ENCODE data around the gene MSLN. TPM values are rescaled to one million over a fixed set of nuclear protein-coding genes. Genes with fewer than 3 reads are reported as not detected.
A peak's percentile ranks its signal among the peaks of the same experiment; 100 is the strongest.

The MSLN gene
- total RNA-seq, 1 experiment from 2014 or later, result not detected

DNA sequence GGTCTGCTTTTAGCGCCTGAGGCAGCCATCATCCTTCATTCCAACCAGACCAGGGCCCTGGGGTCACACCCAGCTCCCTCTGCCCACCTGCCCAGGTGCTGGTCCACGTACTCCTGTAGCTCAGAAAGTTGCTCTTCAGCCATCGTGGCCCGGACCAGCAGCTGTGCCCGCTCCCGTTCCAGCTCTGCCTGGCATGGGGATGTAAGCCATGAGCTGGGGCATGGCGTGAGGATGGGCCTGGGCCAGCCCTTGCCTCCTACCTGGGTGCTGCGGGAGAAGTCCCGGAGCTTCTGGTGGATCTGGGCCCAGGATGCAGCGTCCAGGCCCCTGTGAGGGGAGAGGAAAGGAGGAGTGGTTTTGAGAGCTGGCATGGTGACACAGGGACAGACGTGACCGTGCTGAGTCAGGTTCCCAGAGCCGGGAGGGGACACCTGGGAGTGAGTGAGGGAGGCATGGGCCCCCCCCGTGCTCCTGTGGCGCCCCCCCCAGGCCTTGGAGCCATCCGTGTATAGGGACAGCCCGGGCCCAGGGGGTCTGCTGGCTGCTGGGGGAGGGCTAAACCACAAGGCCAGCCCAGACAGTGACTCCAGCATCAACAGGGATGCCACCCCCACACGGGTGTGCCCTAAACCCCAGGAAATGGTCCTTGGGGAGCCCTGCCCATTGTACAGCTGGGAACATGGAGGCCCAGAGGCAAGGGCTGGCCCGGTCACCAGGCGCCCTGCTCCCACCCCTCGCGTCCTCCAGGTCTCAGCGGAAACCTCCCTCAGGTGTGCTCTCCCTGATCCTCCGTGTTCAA is 37.5 kb upstream of the MSLN start:
- no peak for DNase-seq (ENCODE audit: low read depth)

DNA sequence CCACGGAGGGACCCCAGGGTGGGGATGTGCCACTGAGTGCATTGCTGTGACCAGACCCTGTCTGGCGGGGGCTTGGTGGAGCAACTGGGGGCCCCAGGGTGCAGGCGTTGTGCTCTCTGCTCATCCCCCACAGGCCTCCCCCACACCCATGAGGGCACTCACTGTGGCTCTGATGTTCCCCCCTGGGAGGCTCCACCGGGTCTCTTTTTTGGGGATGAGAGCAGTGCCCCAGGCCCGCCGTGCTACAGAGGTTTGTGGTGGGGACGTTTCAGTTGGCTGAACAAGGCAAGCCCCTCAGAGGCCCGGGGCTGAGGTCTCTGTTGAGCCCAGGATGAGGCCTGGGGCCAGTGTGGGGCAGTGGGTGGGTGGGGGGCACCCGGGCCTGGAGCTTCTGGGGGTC is 36.8 kb upstream of the MSLN start:
- no peak for DNase-seq (ENCODE audit: low read depth)

DNA sequence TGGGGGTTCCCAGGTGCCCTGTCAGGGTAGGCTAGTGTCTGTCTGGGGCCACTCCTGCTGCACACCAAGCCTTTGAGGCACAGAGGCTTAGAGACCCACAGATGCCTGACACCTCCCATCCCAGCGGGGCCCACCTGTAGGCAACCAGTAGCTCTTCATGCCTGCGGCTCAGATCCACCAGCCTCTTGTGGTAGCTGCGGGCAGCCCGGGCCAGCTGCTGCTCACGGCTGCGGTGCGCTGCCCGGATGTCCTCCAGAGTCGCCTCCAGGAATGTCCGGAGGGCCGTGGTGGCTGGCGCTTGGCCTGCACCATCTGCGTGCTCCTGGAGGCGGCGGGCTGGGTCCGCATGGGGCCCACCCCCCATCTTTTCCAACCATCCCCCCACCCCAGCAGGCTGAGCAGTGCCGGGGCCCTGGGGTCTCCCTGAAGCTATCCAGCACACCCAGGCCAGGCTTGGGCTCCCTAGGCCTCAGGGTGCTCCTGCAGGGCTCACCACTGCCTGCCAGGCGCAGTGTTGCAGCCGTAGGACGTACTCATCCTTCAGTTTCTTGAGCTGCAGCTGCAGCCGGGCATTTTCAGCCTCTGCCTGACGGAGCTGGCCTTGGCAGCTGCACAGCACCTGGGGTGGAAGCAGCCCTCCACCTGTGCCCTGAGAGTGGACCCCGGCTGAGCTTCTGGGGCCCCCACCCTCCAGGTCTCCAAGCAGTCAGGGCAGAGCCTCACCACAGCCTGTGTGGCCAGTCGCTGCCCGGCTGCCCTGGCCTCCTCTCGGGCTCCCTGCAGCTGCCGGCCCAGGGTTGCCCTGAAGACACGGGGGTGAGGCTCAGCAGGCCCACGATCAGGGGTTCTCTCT is 36.1 kb upstream of the MSLN start:
- no peak for DNase-seq (ENCODE audit: low read depth)

DNA sequence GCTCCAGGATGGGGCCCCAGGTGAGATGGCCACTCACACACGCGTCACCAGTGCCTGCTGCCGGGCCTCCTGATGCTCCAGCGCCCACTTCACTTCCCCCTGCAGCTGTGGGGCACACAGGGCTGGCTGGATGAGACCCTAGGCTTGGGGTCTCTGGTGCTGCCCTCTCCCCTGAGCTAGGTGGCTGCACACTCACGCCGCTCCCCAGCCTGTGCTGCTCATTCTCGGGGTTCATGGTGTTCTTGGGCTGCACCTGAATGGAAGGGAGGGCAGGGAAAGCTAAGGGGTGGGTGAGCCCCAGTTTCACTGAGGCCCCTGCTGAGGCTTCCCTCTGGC is 35.5 kb upstream of the MSLN start:
- DNase-seq (ENCODE audit: low read depth), result no peak

DNA sequence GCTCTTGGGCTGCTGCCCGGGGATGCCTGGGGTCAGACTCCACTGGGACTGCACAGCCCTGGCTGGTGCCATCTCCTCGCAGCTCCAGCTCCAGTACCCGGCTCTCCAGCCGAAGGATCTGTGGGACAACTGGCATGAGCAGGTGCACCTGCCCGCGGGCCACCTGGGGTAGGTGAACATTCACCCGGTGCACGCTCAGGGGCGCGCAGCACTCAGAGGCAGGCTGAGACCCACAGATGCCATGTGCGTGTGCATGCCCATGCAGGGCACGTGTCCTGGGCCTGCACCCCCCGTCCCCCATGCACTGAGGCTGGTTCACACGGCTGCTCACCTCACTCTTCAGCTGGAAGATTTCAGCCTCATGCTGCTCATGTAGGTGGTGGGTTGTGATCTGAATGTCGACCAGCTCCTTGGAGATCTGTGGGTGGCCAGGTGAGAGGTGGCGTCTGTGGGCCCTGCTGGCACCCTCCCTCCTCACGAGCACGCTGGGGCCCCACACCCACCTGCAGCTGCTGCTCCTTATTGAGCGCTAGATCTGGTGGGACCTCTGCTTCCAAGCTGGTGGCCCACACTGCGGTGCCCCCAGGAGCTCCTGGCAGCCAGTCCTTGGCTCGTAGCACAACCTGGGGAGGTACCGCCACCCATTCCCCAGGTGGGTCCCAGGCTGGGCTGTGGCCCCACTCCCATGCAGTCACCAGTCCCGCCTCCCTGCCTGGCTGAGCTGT is 34.9 kb upstream of the MSLN start:
- DNase-seq (ENCODE audit: low read depth), result peak; percentile 15

DNA sequence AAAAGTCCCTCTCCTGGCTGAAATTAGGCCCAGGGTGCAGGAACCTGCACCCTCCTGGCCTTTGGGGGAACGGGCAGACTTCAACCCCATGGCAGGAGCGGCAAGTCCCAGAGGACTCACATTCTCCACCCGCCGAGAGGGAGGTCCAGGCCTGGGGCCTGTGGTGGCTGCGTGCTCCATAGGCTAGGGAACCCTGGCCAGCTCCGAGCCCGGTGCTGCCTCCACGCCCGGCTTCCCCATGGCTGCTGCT is 34.4 kb upstream of the MSLN start:
- no peak for DNase-seq (ENCODE audit: low read depth)

DNA sequence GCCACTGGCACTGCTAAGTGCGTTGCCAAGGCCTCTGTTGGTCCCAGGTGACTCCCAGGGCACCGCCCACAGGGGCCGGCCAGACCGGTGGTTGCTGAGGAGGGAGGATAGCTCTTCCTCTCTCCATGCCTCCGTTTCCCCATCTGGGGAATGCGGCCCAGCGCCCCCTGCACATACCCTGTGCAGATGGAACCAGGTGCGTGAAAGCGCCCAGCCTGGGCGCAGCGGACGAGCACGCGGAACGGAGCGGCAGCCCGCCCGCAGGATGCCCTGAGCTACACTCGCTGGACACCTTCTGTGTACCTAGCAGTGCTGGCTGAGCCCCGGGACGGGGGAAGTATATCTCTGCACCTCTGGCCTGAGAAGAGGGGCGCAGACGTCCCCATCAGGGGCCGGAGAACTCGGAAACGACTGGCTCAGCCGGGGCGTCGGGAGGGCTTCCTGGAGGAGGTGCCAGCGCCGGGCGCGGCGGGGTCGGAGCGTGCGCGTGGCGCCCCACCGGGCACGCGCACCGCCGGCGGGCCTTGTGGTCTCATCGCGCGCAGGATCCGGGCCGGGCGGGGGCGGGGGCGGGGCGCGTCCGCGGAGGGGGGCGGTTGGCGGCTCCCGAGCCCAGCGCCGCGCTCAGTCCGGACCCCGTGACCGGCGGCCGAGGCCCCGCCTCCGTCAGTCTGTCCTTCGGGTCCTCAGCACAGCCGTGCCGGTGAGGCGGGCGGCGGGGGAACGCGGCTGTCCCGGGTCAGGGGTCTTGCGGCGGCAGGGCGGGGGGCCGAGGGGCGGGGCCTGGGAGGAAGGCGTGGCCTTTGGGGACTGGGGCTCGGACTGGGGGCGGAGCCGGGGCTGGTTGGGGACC is 33.9 kb upstream of the MSLN start, which contains the start of the genes CCDC78 and HAGHL:
Gene CCDC78 (minus strand): TSS at position 6 of the 853 bp plus-strand sequence. CDS start 76 bp downstream, outside the sequence.
Gene HAGHL (plus strand): TSS at position 669 of the 853 bp plus-strand sequence. CDS start 404 bp downstream, outside the sequence.
- peak; percentile 67 for DNase-seq (ENCODE audit: low read depth)

DNA sequence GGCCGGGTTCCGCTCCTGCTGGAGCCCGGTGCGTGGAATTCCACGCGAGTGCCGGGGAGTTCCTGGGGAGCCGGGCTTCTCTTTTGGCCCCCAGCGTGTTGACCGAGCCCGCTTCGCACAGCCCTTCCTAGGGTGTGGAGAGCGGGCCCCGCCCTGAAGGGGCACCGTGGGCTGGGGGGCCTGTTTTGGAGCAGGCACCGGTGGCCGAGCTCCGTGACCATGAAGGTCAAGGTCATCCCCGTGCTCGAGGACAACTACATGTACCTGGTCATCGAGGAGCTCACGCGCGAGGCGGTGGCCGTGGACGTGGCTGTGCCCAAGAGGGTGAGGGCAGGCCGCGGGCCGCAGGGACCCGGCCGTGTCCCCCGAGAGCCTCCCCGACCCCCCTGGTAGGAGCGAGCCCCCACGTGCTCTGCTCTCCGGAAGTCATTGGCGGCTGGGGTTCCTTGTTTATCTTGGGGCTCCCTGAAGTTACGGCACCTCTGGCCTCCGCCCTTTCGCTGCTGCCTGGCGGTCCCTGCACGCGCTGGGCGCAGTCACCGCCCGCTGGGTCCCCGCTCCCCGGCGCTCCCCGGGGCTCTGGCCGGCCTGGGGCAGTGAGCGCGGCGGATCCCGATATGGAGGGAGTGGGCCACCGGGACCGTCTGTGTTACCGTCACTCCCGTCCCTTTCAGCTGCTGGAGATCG is 33.1 kb upstream of the MSLN start:
- no peak for DNase-seq (ENCODE audit: low read depth)

DNA sequence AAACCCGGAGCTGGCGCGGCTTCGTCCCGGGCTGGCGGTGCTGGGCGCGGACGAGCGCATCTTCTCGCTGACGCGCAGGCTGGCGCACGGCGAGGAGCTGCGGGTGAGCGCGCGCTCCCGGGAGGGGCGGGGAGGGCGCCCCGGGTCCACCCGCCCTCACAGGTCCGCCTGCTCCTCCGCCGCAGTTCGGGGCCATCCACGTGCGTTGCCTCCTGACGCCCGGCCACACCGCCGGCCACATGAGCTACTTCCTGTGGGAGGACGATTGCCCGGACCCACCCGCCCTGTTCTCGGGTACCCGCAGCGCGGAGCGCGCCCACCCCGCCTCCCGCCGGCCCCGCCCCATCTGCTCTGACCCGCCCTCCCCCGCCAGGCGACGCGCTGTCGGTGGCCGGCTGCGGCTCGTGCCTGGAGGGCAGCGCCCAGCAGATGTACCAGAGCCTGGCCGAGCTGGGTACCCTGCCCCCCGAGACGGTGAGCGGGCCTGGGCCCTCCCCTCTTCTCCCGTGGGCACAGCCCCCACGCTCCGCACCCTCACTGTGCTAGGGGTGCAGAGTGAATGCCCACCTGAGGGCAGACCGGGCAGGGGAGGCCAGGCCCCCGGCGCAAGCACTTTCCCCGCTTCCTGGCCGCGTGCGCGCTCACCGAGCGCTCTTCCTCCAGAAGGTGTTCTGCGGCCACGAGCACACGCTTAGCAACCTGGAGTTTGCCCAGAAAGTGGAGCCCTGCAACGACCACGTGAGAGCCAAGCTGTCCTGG is 32.2 kb upstream of the MSLN start:
- DNase-seq (ENCODE audit: low read depth), result peak; percentile 85

DNA sequence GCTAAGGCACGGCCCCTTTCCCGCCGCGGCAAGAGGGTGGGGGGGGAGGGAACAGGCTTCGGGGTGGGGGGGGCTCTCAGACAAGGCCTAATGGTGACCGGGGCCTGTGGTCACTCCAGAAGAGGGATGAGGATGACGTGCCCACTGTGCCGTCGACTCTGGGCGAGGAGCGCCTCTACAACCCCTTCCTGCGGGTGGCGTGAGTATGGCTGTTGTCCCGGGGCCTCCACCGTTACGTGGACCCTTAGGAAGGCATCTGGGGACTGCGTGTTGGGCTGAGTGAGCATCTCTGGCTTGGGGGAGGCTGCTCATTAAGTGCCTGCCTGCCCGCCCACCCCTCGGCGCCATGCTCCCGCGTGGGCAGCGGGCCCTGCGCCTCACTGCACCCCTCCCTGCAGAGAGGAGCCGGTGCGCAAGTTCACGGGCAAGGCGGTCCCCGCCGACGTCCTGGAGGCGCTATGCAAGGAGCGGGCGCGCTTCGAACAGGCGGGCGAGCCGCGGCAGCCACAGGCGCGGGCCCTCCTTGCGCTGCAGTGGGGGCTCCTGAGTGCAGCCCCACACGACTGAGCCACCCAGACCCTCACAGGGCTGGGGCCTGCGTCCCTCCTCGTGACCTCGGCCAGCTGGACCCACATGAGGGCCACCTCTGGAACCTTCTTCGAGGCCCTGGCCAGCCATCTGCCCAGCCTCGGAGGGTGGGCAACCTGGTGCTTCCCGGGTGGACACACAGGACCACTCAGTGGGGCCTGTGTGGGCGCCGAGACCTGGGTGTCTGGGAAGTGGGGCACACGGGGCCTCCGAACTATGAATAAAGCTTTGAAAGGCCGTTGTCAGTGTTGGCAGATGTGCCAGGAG is 31.4 kb upstream of the MSLN start:
- no peak for DNase-seq (ENCODE audit: low read depth)

DNA sequence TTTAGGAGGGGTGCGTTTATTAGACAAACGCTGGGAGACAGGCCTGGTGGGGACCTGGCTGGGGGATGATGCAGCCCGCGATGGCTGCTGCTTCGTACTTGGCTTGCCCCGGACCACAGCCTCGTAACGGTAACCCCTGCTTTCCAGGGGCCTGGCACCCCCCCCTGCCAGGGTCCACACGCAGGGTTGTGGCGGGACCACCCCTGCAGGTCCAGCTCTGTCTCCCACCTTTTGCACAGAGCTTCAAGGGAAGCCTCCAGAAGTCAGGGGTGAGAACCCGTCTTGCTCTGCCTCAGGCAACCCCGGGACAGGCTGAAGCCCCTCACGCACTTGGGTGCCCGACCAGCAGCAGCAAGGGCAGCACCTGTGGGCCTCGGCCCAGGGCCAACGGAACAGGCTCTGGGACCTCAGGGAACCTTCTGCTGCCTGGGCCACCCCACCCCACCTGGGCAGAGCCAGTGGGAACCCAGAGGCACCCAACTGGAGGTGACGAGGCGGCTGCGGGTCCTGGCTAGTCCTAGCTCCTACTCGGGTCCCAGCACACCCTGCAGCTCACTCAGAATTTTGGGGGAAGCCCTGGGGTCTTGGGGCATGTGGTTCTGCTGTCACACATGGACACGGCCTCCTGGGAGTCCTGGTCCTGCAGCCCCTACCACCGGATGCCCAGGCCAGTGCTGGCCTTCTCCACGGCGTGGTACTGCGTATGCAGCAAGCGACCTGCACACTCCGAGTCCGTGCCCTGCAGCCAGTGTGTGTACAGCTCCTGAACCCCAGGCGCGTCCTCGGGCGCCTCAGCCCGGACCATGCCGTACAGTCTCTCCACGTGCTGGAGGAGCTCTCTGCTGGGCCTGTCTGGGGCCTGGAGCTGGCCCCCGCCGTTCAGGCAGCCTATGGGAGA is 30.5 kb upstream of the MSLN start:
- no peak for DNase-seq (ENCODE audit: low read depth)

DNA sequence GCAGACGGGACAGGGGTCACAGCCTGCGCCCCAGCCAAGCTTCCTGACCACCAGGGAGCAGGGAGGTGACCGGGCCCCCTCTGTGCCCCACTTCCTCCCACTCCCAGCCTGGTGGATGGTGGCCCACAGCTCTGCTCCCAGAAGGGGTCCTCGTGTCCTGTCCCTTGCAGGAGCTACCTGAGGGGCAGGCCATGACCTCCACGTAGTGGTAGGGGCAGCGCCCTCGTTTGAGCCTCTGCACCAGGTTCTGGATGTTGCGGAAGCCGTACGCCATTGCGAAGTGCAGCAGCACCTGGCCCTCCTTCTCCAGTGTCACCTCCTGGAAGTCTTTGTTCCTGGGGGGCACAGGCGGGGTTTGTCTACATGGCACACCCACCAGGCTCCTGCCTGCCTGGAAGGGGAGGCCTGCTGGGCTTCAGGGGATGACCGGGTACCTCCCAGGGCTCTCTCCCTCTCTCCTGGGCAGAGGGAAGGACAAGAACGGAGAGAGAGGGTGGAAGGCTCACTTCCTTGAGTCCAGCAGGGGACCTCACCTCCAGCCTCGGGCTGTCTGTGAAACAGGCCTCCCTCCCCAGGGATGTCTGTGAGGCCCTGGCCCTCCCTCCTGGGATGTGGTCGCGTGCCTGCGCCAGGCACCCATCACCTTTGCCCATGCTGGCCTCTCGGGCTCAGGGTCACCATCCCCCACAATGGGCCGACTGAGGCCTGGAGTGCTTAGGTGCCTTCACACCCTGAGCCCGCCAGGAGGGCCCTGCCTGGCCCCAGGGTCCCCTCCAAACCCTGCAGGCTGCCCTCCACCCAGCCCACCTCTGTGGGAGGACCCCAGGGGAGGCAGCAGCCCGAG is 29.6 kb upstream of the MSLN start:
- DNase-seq (ENCODE audit: low read depth), result no peak

DNA sequence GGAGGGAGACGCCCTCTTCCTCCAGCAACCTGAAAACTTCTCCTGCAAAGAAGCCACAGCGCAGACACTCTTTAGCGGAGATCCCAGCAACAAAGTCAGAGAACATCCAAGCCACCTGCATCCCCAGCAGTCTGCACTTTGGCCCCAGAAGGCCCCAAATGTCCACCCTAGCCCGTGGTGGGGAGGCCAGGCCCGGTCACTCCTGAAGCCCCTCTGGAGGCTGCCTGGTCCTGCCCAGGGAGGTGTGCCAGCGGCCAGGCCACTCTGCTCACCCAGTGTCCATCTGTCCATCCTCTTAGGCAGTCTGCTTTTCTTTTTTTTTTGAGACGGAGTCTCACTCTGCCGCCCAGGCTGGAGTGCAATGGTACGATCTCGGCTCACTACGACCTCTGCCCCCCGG is 28.2 kb upstream of the MSLN start:
- no peak for DNase-seq (ENCODE audit: low read depth)

DNA sequence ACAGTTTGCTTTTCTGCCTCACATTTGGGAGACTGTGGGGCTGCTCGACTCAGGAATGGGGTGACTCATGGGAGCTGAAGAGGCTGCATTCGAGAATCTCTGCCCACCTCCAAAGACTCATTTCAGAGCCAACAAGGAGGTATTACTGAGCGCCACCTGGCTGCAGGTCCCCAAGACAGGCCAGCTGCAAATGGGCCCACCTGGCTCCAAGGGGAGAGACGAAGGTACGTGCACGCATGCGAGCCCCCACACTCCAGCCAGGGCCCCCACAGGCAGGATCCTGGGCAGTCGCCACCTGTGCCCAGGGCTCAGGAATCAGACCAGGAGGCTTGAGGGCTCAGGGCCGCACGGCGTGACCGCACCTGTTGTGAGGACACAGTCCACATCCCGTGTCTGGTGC is 27.6 kb upstream of the MSLN start:
- DNase-seq (ENCODE audit: low read depth), result no peak

DNA sequence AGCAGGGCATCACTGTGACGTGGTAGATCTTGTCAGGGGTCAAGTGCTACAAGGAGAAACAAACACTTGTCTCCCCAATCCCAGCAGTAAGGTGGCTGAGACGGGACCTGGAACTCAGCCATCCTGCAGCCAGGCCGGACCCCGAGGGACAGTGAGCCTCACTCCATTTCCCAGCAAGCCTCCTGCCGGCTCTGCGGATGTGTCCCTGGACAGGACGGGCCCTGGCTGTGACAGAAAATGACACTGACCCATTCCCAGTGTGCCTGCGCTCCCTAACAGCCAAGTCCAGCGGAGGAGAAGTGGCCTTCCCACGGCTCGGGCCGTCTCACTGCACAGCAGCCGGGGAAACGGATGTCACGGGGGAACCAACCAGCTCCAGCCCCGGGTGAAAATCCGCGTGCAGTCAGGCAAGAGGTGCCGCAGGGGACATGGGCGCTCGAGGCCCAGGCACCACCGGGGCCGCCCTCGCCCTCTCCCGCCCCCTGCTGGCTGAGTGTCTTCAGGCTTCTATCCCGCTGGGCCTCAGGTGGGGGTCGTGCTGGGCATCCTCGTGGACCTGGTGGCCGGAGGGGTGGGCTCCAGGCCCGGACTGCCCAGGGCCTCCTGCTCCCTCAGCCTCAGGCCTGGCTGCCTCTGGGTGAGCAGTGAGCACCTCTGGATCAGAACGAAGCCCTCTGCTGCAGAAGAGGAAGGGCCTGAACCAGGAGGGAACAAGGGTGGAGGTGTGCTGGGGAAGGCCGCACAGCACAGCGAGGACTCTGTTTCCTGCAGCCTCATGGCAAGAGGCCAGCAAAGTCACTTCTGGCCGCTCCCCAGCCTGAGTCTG is 26.9 kb upstream of the MSLN start:
- no peak for DNase-seq (ENCODE audit: low read depth)

DNA sequence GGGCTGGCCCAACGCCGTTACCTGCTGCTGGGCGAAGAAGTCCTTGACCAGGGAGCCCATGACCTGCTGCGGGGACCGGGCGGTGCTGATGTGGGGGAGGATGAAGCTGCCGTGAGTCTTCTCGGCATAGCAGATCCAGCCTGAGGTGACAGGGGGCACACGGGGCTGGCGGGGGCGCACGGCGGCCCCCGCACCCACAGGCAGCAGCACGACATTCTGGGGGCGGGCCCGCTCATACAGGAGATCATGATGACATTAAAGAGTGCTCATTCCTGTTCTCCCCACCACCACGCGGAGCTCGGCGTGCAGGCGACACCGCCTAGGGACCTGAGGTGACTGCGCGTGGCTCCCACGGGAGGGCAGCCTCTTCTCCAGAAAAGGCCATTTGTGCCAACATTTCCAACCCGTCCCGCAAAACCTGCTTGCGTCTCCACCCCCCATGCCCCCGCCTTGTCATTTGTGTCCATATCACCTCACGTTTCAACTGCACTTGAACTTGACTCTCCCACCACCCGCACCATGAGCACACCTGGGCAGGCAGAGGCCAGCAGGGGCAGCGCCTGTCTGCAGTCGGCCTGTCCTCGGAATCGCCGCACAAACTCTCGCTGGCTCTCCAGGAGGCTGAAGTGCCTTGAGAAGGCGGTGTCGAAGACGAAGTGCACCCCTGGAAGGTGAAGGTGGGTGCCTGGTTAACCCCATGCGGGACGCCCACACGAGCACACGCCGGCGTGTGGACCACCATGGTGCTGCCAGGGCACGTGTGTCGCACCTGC is 26.1 kb upstream of the MSLN start:
- no peak for DNase-seq (ENCODE audit: low read depth)
